Common myeloid progenitor, CD34-positive (primary cell): ENCODE data around the gene AHI1.
A peak's percentile ranks its signal among the peaks of the same experiment; 100 is the strongest.

Source experiments
- CTCF ChIA-PET: fragments of 350-600 bp; sonication (Branson Sonifier 250); formaldehyde crosslinking; loops from one replicate; lab custom pipeline; 2021; ENCODE audit warnings: antibody characterized with exemption; lab: Charles Lee
- POLR2A ChIA-PET: fragments of 350-600 bp; sonication (Branson Sonifier 250); formaldehyde crosslinking; loops from one replicate; lab custom pipeline; 2021; ENCODE audit warnings: antibody characterized with exemption; lab: Charles Lee
- DNase-seq, 3 donors: peaks; one replicate each; pipeline versions ENCODE4 v3.0.0 to v3.0.0-alpha.2; 2013
- H3K27ac ChIP-seq, 2 experiments: 1 replicate in 1 of 2; 2 replicates in 1 of 2; pipeline ENCODE4 v1.7.0; 2013; ENCODE audit warnings: inconsistent platforms in 2 of 2, low read length in 2 of 2, mild to moderate bottlenecking in 2 of 2, low read depth in 1 of 2, moderate library complexity in 1 of 2; ENCODE audit not compliant: severe bottlenecking in 2 of 2, insufficient read depth in 1 of 2, poor library complexity in 1 of 2
- H3K27me3 ChIP-seq, 5 experiments: replicated peaks in 2 of 5; 1 replicate in 3 of 5; 2 replicates in 2 of 5; pipeline versions ENCODE4 v1.6.1 to v1.7.0; 2013; ENCODE audit warnings: low read length in 4 of 5, mild to moderate bottlenecking in 2 of 5, moderate library complexity in 2 of 5, inconsistent platforms in 1 of 5; ENCODE audit not compliant: insufficient read depth in 5 of 5, control insufficient read depth in 4 of 5
- H3K36me3 ChIP-seq, 4 experiments: 1 replicate in 2 of 4; 2 replicates in 2 of 4; pipeline versions ENCODE4 v1.6.1 to v1.7.0; 2013; ENCODE audit warnings: low read length in 3 of 4, control low read depth in 1 of 4, mild to moderate bottlenecking in 1 of 4; ENCODE audit not compliant: control insufficient read depth in 4 of 4, insufficient read depth in 4 of 4
- H3K4me1 ChIP-seq, 4 experiments: 1 replicate in 3 of 4; 2 replicates in 1 of 4; pipeline versions ENCODE4 v1.6.1 to v1.7.1; 2013; ENCODE audit warnings: low read length in 3 of 4, mild to moderate bottlenecking in 3 of 4, control low read depth in 1 of 4, inconsistent platforms in 1 of 4, moderate library complexity in 1 of 4; ENCODE audit not compliant: control insufficient read depth in 4 of 4, insufficient read depth in 4 of 4; ENCODE audit errors: control extremely low read depth in 1 of 4
- H3K4me3 ChIP-seq, 7 experiments: 1 replicate in 4 of 7; 2 replicates in 3 of 7; pipeline versions ENCODE4 v1.5.1 to v1.7.0; 2013; ENCODE audit warnings: mild to moderate bottlenecking in 7 of 7, low read length in 6 of 7, moderate library complexity in 6 of 7, inconsistent platforms in 2 of 7, low read depth in 2 of 7, control low read depth in 1 of 7; ENCODE audit not compliant: insufficient read depth in 4 of 7, control insufficient read depth in 1 of 7; ENCODE audit errors: extremely low read depth in 1 of 7
- H3K9me3 ChIP-seq, 5 experiments: 1 replicate in 4 of 5; 2 replicates in 1 of 5; pipeline versions ENCODE4 v1.6.1 to v1.7.1; 2013; ENCODE audit warnings: low read length in 4 of 5, mild to moderate bottlenecking in 2 of 5, inconsistent platforms in 1 of 5, low read depth in 1 of 5, moderate library complexity in 1 of 5; ENCODE audit not compliant: control insufficient read depth in 4 of 5, insufficient read depth in 2 of 5; ENCODE audit errors: control extremely low read depth in 1 of 5
- WGBS: methylation state at CpG from one replicate; pipeline ENCODE4 v1.1.5; 2013; ENCODE audit not compliant: insufficient coverage; 5-methylcytosine and 5-hydroxymethylcytosine counted together

The AHI1 gene

DNA sequence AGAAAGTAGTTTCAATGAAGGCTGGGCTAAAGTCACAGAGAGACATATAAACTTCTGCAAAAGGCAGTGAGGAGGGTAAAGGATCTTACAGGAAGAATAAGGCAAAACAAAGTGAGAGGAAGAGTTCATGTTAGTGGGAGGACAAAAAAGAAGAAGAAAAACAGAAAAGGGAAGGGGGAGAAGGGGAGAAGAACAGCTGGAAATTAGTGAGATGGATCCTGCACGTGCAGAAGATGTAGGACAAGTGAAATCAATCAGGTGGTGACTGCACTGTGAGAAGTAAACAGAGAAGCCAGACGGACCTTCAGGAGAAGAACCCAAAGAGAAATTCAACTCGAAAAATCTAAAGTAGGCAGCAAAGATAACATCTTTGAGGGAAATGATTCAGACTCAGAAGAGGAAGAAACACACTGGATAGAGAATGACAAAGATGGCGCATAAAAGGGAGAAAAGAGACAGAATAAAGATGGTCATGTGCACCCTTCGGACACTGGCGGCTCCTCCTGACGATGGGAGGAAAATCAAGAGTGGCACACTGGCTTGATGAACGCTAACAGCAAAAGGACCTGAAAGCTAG lies 210.5 kb downstream of the AHI1 start:
- ChIA-PET POLR2A (no interaction called here), CTCF (interaction anchor here (0.9 to 1.5 kb wide), 5 partner anchors 14 to 137 kb away, joined by 3 to 5 read pairs (median 3); no protein-coding TSS in a partner anchor)
- no peaks in the 10 kb centered on the region for H3K27me3 ChIP-seq
- peak overlapping the region in 4 of 7 experiments; percentile 23 to 52 (median 35) for H3K4me3 ChIP-seq
- H3K27ac ChIP-seq: peak overlapping the region in 1 of 2 experiments; percentile 74
- 29% methylated on average over 8 of the region's 8 CpGs for WGBS
- peak; percentile 46 to 83 (median 69) for DNase-seq
- peaks cover 17 to 55% (median 37%) of the 10 kb centered on the region in 4 experiments for H3K4me1 ChIP-seq
- H3K36me3 ChIP-seq: peaks cover 0 to 12% (median 2%) of the 10 kb centered on the region in 4 experiments
- no peaks in the 10 kb centered on the region for H3K9me3 ChIP-seq

DNA sequence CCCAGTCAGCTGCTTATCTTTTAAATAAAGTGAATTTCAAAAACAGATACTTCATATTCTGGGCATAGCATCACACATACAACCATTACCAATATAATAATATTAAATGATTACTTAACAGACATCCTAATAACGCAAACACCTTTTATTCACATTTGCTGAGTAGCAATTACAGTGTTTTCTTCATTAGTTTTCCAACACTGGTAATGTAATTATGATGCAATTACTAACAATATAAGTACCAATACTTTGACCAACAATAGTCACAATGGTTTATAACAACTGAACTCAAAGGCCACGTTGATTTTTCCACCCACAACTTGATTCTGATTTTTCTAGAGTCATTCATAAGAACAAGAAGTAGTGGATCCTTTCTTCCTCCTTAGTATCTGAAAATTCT lies 212.4 kb downstream of the AHI1 start:
- ChIA-PET POLR2A (no interaction called here), CTCF (no interaction called here)
- WGBS: no CpG with 5 or more reads among the region's 2 CpGs

DNA sequence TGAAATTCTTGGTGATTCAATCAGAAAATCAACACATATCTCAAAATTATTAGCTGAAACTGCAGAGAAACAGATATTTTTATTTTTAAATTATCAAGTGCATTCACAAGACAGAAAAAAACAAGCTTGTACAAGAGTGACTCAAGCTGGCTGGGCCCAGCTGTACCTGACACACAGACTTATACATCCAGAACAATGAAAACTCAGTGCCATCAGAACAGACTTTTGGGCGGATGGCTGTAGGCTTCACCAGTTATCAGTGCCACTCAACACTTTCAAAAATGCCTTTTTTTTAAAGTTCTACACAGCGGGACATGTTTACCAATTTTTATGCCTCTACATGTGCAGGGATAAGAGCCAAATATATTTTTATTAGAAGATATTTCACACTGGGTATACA lies 213.6 kb downstream of the AHI1 start:
- Histone ChIP-seq H3K36me3 (peaks cover 0 to 3% (median 0%) of the 10 kb centered on the region in 4 experiments), H3K4me3 (no peak overlapping the region), H3K27me3 (no peaks in the 10 kb centered on the region), H3K4me1 (peaks cover 39 to 79% (median 58%) of the 10 kb centered on the region in 4 experiments), H3K9me3 (no peaks in the 10 kb centered on the region), H3K27ac (no peak overlapping the region)
- no peak for DNase-seq
- CTCF ChIA-PET: interaction anchor here (0.9 to 1.4 kb wide), 3 partner anchors 8 to 39 kb away, joined by 3 to 5 read pairs (median 3); no protein-coding TSS in a partner anchor
- WGBS: no CpG with 5 or more reads among the region's 2 CpGs
- POLR2A ChIA-PET: interaction anchor here (0.6 kb wide), 1 partner anchor 23 kb away, joined by 3 read pairs; no protein-coding TSS in a partner anchor

More for the DNA sequence above, 212.4 kb downstream of the AHI1 start:
- H3K36me3 ChIP-seq: peaks cover 0 to 9% (median 2%) of the 10 kb centered on the region in 4 experiments
- no peaks in the 10 kb centered on the region for H3K9me3 ChIP-seq
- peaks cover 33 to 71% (median 49%) of the 10 kb centered on the region in 4 experiments for H3K4me1 ChIP-seq
- no peak overlapping the region for H3K4me3 ChIP-seq
- H3K27me3 ChIP-seq: no peaks in the 10 kb centered on the region
- DNase-seq: no peak
- H3K27ac ChIP-seq: no peak overlapping the region

DNA sequence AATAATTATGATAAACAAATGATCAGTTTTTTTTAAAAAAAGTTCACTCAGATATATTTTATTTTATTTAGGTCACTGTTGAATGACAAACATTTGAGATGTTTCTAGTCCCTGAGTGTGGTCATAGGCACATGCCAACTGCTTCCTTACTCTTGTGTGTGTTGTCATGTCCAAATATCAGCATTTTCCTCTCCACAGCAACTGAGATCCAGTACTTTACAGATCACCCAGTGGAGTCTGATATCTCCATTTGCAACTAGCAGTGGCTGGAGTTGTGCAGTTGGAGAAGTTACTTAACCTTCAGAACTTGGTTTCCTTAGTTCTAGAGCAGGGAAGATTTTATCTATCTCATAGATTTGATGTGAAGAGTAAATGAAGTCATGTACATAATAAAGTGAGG lies 215.1 kb downstream of the AHI1 start:
- no peaks in the 10 kb centered on the region for H3K9me3 ChIP-seq
- ChIA-PET CTCF (interaction anchor here (1.4 to 3.7 kb wide), 4 partner anchors 9 to 40 kb away, joined by 5 to 18 read pairs (median 11); no protein-coding TSS in a partner anchor), POLR2A (no interaction called here)
- peak overlapping the region in 1 of 2 experiments; percentile 68 for H3K27ac ChIP-seq
- peaks cover 0 to 3% (median 0%) of the 10 kb centered on the region in 4 experiments for H3K36me3 ChIP-seq
- peak in 1 of 3 donors; percentile 42 for DNase-seq
- peak overlapping the region in 1 of 7 experiments; percentile 12 for H3K4me3 ChIP-seq
- H3K27me3 ChIP-seq: no peaks in the 10 kb centered on the region
- H3K4me1 ChIP-seq: peaks cover 38 to 79% (median 54%) of the 10 kb centered on the region in 4 experiments

DNA sequence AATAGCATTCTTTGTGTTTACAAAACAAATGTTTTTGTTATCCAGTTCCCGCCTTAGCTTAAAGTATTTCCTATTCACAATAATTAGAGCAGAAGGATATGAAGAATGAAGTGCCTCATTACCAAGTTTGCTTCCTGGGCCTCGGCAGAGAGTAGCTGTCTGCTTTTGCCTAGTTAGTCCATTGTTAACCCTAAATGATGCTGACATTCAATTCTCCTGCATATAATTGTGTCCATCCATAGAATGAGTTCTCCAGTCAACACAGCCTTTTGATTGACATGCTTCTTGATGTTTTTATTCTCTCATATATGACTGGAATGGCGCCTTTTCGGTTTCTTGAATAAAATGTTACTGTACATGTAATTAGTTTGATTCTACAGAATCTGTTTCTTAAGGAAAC lies 215.6 kb downstream of the AHI1 start:
- Histone ChIP-seq H3K4me3 (peak overlapping the region in 1 of 7 experiments; percentile 33), H3K27ac (peak overlapping the region in 1 of 2 experiments; percentile 68), H3K36me3 (peaks cover 0 to 3% (median 0%) of the 10 kb centered on the region in 4 experiments), H3K9me3 (no peaks in the 10 kb centered on the region), H3K27me3 (no peaks in the 10 kb centered on the region), H3K4me1 (peaks cover 35 to 75% (median 50%) of the 10 kb centered on the region in 4 experiments)
- no CpG with 5 or more reads among the region's 4 CpGs for WGBS
- POLR2A ChIA-PET: interaction anchor here (0.8 kb wide), 1 partner anchor 20 kb away, joined by 4 read pairs; no protein-coding TSS in a partner anchor
- DNase-seq: no peak
- CTCF ChIA-PET: interaction anchor here (1.4 to 3.7 kb wide), 5 partner anchors 9 to 141 kb away, joined by 4 to 18 read pairs (median 9); no protein-coding TSS in a partner anchor

DNA sequence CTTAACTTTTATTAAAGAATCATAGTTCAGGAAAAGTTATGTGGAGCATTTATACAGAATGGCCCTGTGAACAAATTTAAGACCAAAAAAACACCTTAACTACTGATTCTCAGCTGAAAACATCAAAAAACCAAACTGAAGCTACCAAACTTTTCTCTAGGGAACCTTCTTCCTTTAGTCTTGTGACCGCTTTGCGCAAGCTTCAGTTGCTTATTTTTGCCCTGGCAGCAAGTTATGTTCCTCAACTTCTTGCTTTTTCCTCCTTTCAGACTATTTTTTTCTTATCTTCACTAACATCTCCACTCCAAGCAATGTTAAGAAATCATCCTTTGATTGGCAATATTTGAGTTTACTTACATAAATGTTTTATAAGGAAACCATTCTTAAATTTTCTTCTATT lies 216.3 kb downstream of the AHI1 start:
- ChIA-PET POLR2A (interaction anchor here (0.6 to 2.5 kb wide), 5 partner anchors 13 to 142 kb away, joined by 3 to 14 read pairs (median 4); no protein-coding TSS in a partner anchor), CTCF (interaction anchor here (0.6 to 3.7 kb wide), 11 partner anchors 9 to 235 kb away, joined by 3 to 18 read pairs (median 4); no protein-coding TSS in a partner anchor)
- Histone ChIP-seq H3K27me3 (no peaks in the 10 kb centered on the region), H3K36me3 (peaks cover 0 to 3% (median 0%) of the 10 kb centered on the region in 4 experiments), H3K4me3 (peak overlapping the region in 3 of 7 experiments; percentile 41 to 62 (median 48)), H3K9me3 (no peaks in the 10 kb centered on the region), H3K27ac (peak overlapping the region in 1 of 2 experiments; percentile 68), H3K4me1 (peaks cover 29 to 68% (median 45%) of the 10 kb centered on the region in 4 experiments)
- WGBS: 12% methylated on average over 2 of the region's 2 CpGs
- DNase-seq: peak; percentile 55 to 84 (median 73)
